ENCODE measurements around the gene FN3KRP.

FN3KRP gene

GRCh38 chr17:82716203-82717010, at the start of gene FN3KRP:
FN3KRP (plus strand) TSS chr17:82716706; CDS start chr17:82716756, 50 bp downstream.
- peak; percentile 97 for DNase-seq (ENCODE audit: low spot score)

- DNase-seq (ENCODE audit: low spot score), result no peak
Observed at GRCh38 chr17:82666931-82667667, 49.4 kb upstream of the FN3KRP start.

GRCh38 chr17:82667668-82668000, 48.9 kb upstream of the FN3KRP start:
- no peak for DNase-seq (ENCODE audit: low spot score)

- DNase-seq (ENCODE audit: low spot score), result no peak
Observed at GRCh38 chr17:82668024-82668630, 48.4 kb upstream of the FN3KRP start.

- no peak for DNase-seq (ENCODE audit: low spot score)
Observed at GRCh38 chr17:82668631-82669099, 47.8 kb upstream of the FN3KRP start.

GRCh38 chr17:82670661-82671450, 45.6 kb upstream of the FN3KRP start:
- DNase-seq (ENCODE audit: low spot score), result no peak

- DNase-seq (ENCODE audit: low spot score), result no peak
Observed at GRCh38 chr17:82674656-82675475, 41.6 kb upstream of the FN3KRP start.

- no peak for DNase-seq (ENCODE audit: low spot score)
Observed at GRCh38 chr17:82675476-82676245, 40.8 kb upstream of the FN3KRP start.

GRCh38 chr17:82677353-82677925, 39.1 kb upstream of the FN3KRP start:
- DNase-seq (ENCODE audit: low spot score), result no peak

- no peak for DNase-seq (ENCODE audit: low spot score)
Observed at GRCh38 chr17:82678265-82678891, 38.1 kb upstream of the FN3KRP start.

GRCh38 chr17:82679586-82680465, 36.7 kb upstream of the FN3KRP start:
- no peak for DNase-seq (ENCODE audit: low spot score)

- DNase-seq (ENCODE audit: low spot score), result no peak
Observed at GRCh38 chr17:82681547-82681946, 35.0 kb upstream of the FN3KRP start.

- DNase-seq (ENCODE audit: low spot score), result no peak
Observed at GRCh38 chr17:82683534-82683933, 33.0 kb upstream of the FN3KRP start.

- no peak for DNase-seq (ENCODE audit: low spot score)
Observed at GRCh38 chr17:82684228-82684841, 32.2 kb upstream of the FN3KRP start.

GRCh38 chr17:82685291-82685690, 31.2 kb upstream of the FN3KRP start:
- no peak for DNase-seq (ENCODE audit: low spot score)

- DNase-seq (ENCODE audit: low spot score), result no peak
Observed at GRCh38 chr17:82686366-82687324, 29.9 kb upstream of the FN3KRP start.

- no peak for DNase-seq (ENCODE audit: low spot score)
Observed at GRCh38 chr17:82687375-82687861, 29.1 kb upstream of the FN3KRP start.

Data from CD4-positive, alpha-beta T cell treated with Interleukin-6 at 100 ng/mL for 8 hours (primary cell).